ENCODE results near the gene CTAGE4.
"Not testable (repeated sequence)": the region's sequence is repeated elsewhere in the genome, so short reads cannot be mapped to it uniquely, and the experiment has no call there.

Gene CTAGE4, protein sequence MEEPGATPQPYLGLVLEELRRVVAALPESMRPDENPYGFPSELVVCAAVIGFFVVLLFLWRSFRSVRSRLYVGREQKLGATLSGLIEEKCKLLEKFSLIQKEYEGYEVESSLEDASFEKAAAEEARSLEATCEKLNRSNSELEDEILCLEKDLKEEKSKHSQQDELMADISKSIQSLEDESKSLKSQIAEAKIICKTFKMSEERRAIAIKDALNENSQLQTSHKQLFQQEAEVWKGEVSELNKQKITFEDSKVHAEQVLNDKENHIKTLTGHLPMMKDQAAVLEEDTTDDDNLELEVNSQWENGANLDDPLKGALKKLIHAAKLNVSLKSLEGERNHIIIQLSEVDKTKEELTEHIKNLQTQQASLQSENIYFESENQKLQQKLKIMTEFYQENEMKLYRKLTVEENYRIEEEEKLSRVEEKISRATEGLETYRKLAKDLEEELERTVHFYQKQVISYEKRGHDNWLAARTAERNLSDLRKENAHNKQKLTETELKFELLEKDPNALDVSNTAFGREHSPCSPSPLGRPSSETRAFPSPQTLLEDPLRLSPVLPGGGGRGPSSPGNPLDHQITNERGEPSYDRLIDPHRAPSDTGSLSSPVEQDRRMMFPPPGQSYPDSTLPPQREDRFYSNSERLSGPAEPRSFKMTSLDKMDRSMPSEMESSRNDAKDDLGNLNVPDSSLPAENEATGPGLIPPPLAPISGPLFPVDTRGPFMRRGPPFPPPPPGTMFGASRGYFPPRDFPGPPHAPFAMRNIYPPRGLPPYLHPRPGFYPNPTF

DNA sequence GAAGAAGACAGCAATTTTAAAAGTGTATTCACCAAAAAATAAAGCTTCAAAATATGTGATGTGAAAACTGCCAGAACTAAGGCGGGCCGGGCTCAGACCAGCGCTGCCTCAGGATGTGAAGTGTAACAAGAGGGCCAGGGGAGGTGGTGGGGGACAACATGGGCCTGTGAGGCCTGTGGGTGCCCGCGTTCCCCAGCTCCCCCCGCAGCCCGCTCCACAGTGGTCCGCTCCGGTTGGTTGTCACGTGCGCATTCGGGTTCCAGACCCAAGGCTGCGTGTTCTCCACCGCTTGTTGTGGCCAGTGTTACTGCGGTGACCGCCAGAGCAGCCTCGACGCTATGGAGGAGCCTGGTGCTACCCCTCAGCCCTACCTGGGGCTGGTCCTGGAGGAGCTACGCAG, at the start of gene CTAGE4:
CTAGE4 (plus strand) TSS at position 301 of the 400 bp plus-strand sequence; CDS start at position 339, 38 bp downstream.
- not testable (repeated sequence) for DNase-seq (ENCODE audit: low read depth in 1 of 2, low spot score in 1 of 2)

DNA sequence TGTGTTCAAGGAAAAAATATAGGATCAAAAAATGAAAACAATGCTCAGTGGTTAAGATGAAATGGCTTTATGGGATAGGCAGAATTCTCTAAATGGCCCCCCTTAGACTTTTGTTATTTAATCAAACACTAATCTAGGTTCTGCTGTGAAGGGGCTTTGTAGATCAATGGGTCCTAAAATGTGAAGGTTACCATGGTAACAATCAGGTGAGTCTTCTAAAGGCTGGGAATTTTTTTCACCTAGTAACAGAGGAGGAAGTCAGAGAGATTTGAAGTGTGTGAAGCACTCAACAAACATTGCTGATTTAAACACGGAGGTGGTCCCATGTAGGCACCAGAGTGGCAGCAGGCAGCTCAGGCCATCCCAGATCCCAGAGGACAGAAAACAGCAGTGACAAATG, 49.1 kb upstream of the CTAGE4 start:
- no peak for DNase-seq (ENCODE audit: low read depth in 1 of 2, low spot score in 1 of 2)

DNA sequence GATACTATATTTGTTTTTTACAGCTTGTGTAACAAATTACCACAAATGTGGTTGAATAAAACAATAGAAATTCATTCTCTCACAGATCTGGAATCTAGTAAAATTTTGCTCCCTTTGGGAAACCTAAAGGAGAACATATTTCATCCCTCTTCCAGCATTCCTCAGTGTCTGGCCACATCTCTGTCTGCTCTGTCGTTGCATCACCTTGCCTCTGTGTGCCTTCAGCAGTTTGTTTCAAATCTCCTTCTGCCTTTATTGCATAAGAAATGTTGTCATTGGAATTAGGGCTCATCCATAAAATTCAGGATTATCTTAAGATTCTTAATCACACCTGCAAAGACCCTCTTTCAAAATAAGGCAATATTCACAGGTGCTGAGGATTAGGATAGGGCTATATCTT, 45.8 kb upstream of the CTAGE4 start:
- no peak for DNase-seq (ENCODE audit: low read depth in 1 of 2, low spot score in 1 of 2)

DNA sequence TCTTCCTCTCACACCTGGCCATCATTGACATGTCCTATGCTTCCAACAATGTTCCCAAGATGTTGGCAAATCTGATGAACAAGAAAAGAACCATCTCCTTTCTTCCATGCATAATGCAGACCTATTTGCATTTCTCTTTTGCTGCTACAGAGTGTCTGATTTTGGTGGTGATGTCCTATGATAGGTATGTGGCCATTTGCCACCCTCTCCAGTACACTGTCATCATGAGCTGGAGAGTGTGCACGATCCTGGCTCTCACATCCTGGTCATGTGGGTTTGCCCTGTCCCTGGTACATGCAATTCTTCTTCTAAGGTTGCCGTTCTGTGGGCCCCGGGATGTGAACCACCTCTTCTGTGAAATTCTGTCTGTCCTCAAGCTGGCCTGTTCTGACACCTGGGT, 41.1 kb upstream of the CTAGE4 start:
- DNase-seq (ENCODE audit: low read depth in 1 of 2, low spot score in 1 of 2) = no peak

GRCh38 chr7:144144426-144144825, 38.8 kb upstream of the CTAGE4 start:
- DNase-seq (ENCODE audit: low read depth in 1 of 2, low spot score in 1 of 2) = no peak

GRCh38 chr7:144148224-144148827, 34.9 kb upstream of the CTAGE4 start:
- no peak for DNase-seq (ENCODE audit: low read depth in 1 of 2, low spot score in 1 of 2)

DNA sequence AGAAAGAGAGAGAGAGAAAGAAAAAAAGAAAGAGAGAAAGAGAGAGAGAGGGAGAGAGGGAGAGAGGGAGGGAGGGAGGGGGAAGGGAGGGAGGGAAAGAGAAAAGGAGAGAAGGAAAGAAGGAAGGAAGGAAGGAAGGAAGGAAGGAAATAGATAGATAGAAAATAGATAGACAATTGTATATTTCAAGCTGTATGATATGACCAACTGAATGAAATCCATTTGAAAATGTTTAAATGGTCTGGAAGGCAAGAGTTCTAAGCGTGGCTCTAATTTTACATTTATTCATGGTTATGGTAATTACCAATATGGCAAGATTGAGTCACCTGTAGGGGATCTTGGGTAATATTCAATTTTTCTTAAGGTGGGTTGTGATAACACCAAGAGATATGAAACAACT, 24.4 kb upstream of the CTAGE4 start:
- no peak for DNase-seq (ENCODE audit: low read depth in 1 of 2, low spot score in 1 of 2)

DNA sequence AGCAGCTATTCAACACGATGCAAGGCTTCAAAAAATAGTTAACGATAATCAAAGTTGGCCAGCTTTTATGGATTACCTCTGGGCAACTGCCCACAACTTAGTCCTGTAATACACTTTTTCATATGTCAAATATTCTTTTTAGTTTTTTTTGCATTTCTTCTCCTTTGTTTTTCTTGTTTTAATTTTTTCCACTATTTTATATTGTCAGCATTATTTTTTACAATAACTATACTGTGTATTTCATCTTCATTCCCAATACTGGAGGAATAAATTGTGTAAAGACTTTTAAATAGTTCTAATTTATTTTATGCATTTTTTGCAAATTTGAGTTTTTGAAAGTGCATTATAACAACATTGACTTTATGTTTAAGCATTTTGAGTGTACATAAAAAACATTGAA, 18.5 kb upstream of the CTAGE4 start:
- no peak for DNase-seq (ENCODE audit: low read depth in 1 of 2, low spot score in 1 of 2)

DNA sequence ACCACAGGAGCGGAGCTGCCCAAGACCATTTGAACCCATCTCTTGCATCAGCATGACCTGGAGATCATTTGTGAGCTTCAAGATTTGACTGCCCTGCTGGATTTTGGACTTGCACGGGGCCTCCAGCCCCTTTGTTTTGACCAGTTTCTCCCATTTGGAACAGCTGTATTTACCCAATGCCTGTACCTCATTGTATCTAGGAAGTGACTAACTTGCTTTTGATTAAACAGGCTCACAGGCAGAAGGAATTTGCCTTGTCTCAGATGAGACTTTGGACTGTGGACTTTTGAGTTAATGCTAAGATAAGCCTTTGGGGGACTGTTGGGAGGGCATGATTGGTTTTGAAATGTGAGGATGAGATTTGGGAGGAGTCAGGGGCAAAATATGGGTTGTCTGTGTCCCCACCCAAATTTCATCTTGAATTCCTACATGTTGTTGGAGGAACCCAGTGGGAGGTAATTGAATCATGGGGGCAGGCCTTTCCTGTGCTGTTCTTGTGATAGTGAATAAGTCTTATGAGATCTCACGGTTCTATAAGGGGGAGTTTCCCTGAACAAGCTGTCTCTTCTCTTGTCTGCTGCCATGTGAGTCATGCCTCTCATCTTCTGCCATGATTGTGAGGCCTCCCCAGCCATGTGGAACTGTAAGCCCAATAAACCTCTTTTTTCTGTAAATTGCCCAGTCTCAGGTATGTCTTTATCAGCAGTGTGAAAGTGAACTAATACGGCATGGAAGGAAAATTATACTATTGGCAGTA, 11.5 kb upstream of the CTAGE4 start:
- not testable (repeated sequence) for DNase-seq (ENCODE audit: low read depth in 1 of 2, low spot score in 1 of 2)

DNA sequence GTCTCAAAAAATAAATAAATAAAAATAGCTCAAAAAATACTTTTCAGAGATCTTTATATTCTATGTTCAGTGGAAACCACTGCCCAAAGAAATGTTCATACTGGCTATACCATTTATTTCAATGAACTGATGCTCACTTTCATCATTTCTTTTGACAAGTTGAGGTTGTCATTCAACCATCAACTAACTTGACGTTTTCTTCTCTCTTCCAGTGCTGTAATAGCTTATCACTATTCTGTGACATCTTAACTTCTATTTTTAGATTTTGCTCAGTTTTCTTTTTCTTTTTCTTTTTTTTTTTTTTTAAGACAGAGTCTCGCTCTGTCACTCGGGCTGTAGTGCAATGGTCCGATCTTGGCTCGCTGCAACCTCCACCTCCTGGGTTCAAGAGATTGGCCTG, 8.7 kb upstream of the CTAGE4 start:
- no peak for DNase-seq (ENCODE audit: low read depth in 1 of 2, low spot score in 1 of 2)

- DNase-seq (ENCODE audit: low read depth in 1 of 2, low spot score in 1 of 2) = not testable (repeated sequence)
Observed at GRCh38 chr7:144178380-144179164, 4.7 kb upstream of the CTAGE4 start.

DNA sequence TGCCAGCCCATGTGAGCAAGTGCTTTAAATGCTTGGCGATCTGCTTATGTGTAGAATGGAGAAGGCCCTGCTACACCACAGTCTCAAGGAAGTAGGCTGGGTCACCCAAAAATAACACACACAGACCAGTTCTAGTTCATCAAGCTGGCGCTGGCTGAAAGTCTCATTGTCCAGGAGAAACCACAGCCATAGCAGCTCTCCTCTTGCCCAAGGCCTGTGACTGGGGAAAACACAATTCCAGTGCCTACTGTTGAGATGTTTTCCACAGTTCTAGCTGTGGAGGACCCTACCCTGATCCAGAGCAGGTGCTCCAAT, 4.1 kb upstream of the CTAGE4 start:
- DNase-seq (ENCODE audit: low read depth in 1 of 2, low spot score in 1 of 2) = not testable (repeated sequence)

DNA sequence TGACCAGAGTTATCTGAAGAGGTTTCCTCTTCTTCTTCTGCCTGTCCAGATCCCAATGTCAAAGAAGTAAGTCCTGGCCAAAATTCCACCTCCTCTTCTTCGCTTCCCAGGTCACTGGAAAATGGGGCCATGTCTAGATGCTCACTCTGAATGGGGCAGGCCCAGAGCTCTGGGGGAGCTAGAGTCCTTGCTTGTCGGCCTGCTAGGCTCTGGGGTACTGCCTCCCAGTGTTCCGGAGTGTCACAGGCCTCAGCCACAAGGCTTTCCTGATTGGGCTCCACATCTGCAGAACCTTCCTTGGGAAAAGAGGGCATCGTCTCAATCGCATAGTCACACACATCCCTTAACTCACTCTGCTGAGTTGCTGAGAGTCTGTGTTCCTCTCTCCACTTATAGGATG, 4.6 kb downstream of the CTAGE4 start:
- not testable (repeated sequence) for DNase-seq (ENCODE audit: low read depth in 1 of 2, low spot score in 1 of 2)

- DNase-seq (ENCODE audit: low read depth in 1 of 2, low spot score in 1 of 2) = not testable (repeated sequence)
Observed at GRCh38 chr7:144188578-144189171, 5.4 kb downstream of the CTAGE4 start.

- not testable (repeated sequence) for DNase-seq (ENCODE audit: low read depth in 1 of 2, low spot score in 1 of 2)
Observed at GRCh38 chr7:144193782-144194181, 10.5 kb downstream of the CTAGE4 start.

DNA sequence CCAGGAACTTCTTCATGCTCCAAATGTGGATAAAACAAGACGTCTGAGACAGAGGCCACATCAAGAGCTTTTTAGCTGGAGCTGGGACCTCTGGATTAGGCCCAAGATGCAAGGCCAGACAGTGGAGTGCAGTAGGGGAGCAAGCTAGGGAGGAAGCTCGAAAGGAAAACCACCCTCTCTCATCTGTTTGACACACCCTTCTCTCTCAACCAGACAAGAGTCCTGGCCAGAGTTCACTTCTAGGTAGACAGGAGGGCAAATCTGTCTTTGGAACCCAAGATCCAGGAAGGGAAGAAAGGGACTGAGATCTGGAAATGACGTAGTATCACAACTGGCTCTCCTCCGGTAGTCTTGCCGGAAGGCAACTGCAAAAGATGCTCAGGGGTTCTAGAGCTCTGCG, 11.2 kb downstream of the CTAGE4 start:
- not testable (repeated sequence) for DNase-seq (ENCODE audit: low read depth in 1 of 2, low spot score in 1 of 2)

- not testable (repeated sequence) for DNase-seq (ENCODE audit: low read depth in 1 of 2, low spot score in 1 of 2)
Observed at GRCh38 chr7:144195212-144195872, 12.1 kb downstream of the CTAGE4 start, which contains the start of gene ARHGEF35. Gene ARHGEF35, minus strand, starts transcription at chr7:144195833. Its CDS starts 7,450 bp downstream, at chr7:144188383.

DNA sequence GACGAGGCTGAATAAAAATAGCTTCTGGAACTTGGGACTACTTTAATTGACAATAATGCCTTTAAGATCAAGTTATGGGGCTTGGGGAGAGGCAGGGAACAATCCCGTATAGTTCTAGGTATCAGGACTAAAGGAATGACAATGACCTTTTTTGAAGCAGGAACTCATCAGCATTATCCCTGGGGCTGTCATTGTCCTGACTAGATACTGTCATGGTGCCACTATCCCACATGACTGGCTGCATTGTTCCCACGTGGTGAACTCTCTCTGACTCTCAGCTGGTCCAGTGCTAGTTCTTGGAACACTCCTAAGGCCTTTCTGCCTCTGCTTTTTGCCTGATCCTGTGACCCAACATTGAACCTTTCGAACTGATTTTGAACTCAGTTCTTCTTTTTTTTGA, 15.7 kb downstream of the CTAGE4 start:
- DNase-seq (ENCODE audit: low read depth in 1 of 2, low spot score in 1 of 2) = not testable (repeated sequence)

DNA sequence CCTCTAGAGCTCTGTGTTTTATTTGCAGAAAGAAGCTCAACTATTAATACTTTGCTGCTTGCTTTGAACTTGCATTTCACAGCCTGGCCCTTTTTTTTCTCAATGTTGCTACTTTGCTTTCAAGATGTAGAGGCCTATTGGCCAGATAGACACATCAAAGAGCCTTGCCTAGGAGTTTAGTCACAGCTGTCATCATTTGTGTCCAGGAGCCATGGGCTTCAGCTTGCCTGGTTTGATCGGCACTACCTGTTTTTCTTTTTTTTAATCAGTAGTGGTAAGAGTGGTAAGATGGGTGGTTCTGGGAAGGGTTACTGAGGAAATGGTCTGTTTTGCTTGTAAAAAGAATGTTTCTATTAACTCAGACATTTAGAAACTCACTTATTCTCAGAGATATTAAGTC, 18.7 kb downstream of the CTAGE4 start:
- not testable (repeated sequence) for DNase-seq (ENCODE audit: low read depth in 1 of 2, low spot score in 1 of 2)

All from activated T-helper 1 cell treated with anti-CD3 and anti-CD28 coated beads, Interleukin-2, amount 50 U/mL, for 16 hours (primary cell).